K562 (cell line): Measurements from ENCODE around the gene SLFNL1. TPM values are rescaled to one million over a fixed set of nuclear protein-coding genes. Genes with fewer than 3 reads are reported as not detected.

Source experiments
- ELK3 ChIP-seq: fragments of 450-650 bp; formaldehyde crosslinking; IDR thresholded peaks from 2 replicates; pipeline ENCODE4 v1.4.0; 2020; ENCODE audit warnings: mild to moderate bottlenecking
- HDAC1 ChIP-seq, 2 experiments: fragments of 450-650 bp; IDR thresholded peaks; 2 replicates each; pipeline ENCODE4 v1.6.1; 2016 to 2017; ENCODE audit warnings: inconsistent platforms in 1 of 2, mild to moderate bottlenecking in 1 of 2, moderate library complexity in 1 of 2
- HDGF ChIP-seq: fragments of 450-650 bp; IDR thresholded peaks from 2 replicates; pipeline ENCODE4 v1.6.1; 2016
- KAT2B ChIP-seq: IDR thresholded peaks from one replicate; pipeline ENCODE4 v1.6.1; 2012; ENCODE audit warnings: low read depth, mild to moderate bottlenecking, control low read depth, inconsistent platforms, low read length, moderate library complexity
- KDM4B ChIP-seq, 2 experiments: fragments of 450-650 bp in 1 of 2; sonication (generic) in 1 of 2; IDR thresholded peaks; 2 replicates each; pipeline ENCODE4 v1.6.1; 2016 to 2017; ENCODE audit warnings: borderline replicate concordance in 2 of 2, antibody characterized with exemption in 1 of 2, low read depth in 1 of 2, mild to moderate bottlenecking in 1 of 2
- L3MBTL2 ChIP-seq: fragments of 450-650 bp; IDR thresholded peaks from 2 replicates; pipeline ENCODE4 v1.6.1; 2016; ENCODE audit warnings: mild to moderate bottlenecking, moderate library complexity
- MBD2 ChIP-seq: sonication (generic); IDR thresholded peaks from 2 replicates; pipeline ENCODE4 v1.6.1; 2016; ENCODE audit warnings: low read depth, borderline replicate concordance
- POLR2H ChIP-seq: IDR thresholded peaks from 2 replicates; pipeline ENCODE4 v1.6.1; 2016; ENCODE audit warnings: missing genetic modification characterization, low read depth, mild to moderate bottlenecking, control low read depth, missing compliant biosample characterization, moderate library complexity
- SIN3A ChIP-seq, 2 experiments: fragments of 150-350 bp in 1 of 2; IDR thresholded peaks; 2 replicates each; pipeline ENCODE4 v1.6.1; 2011 to 2016; ENCODE audit warnings: borderline replicate concordance in 2 of 2, low read depth in 2 of 2, low read length in 2 of 2, mild to moderate bottlenecking in 2 of 2, moderate library complexity in 2 of 2; ENCODE audit not compliant: control insufficient read depth in 1 of 2
- SREBF1 ChIP-seq: fragments of 150-350 bp; IDR thresholded peaks from 2 replicates; pipeline ENCODE4 v1.6.1; 2014; ENCODE audit warnings: antibody characterized with exemption, low read depth, low read length, borderline replicate concordance
- TAF1 ChIP-seq: IDR thresholded peaks from 2 replicates; pipeline ENCODE4 v1.6.1; 2011; ENCODE audit warnings: mild to moderate bottlenecking, low read length, moderate library complexity; ENCODE audit not compliant: insufficient read depth, control insufficient read depth, severe bottlenecking; ENCODE audit errors: extremely low read depth
- TEAD1 ChIP-seq, 2 experiments: fragments of 450-650 bp in 1 of 2; sonication (generic) in 1 of 2; formaldehyde crosslinking; IDR thresholded peaks; 2 replicates each; pipeline versions ENCODE4 v1.4.0 to v1.8.0; 2020 to 2022; ENCODE audit warnings: mild to moderate bottlenecking in 2 of 2, missing genetic modification reagents in 1 of 2
- ZBTB40 ChIP-seq, 2 experiments: fragments of 450-650 bp in 1 of 2; sonication (generic) in 1 of 2; formaldehyde crosslinking in 1 of 2; IDR thresholded peaks; 2 replicates each; pipeline versions ENCODE4 v1.7.1 to v1.9.0; 2016 to 2022; ENCODE audit warnings: inconsistent platforms in 1 of 2, mild to moderate bottlenecking in 1 of 2, missing genetic modification reagents in 1 of 2
- ZNF699 ChIP-seq: fragments of 250-450 bp; sonication (Bioruptor Pico); IDR thresholded peaks from 2 replicates; pipeline ENCODE4 v1.8.0; 2021; ENCODE audit warnings: mild to moderate bottlenecking, moderate library complexity; ENCODE audit not compliant: insufficient replicate concordance
- polyA plus RNA-seq, 8 experiments: library from polyadenylated mRNA; depleted of rRNA in 4 of 8; stranded (reverse) in 5 of 8; unstranded in 3 of 8; fragments of >200 nt; fragmentation: Nextera tagmentation in 2 of 8; fragmentation: Illumina TruSeq in 1 of 8; extraction: Ambion mirVana in 2 of 8; extraction: Trizol in 1 of 8; gene quantifications; 2 replicates each; pipeline versions ENCODE4 v1.2.1 to v1.2.3, GENCODE V29; 2011 to 2014; ENCODE audit warnings: inconsistent platforms in 1 of 8, missing spikeins in 1 of 8
- total RNA-seq, 7 experiments: library from RNA; depleted of rRNA in 6 of 7; stranded (reverse); fragments of >200 nt in 6 of 7; fragmentation: Illumina TruSeq in 2 of 7; extraction: Trizol in 2 of 7; gene quantifications; 2 replicates each; pipeline versions ENCODE4 v1.2.1 to v1.2.3, GENCODE V29; 2011 to 2021; ENCODE audit warnings: low replicate concordance in 1 of 7

Gene SLFNL1
- total and polyA plus RNA-seq, 9 of the 15 experiments (the other 6 are each of a cell fraction or from before 2014, with no cell fraction given): 0.05 to 0.14 (median 0.06) TPM; not detected in 5

- TF ChIP-seq TEAD1 (CRISPR knock-in tag; IDR thresholded peaks at IDR 0.05): peak in 1 of 2 experiments; percentile 14; a peak in 1 of 4 replicates
- peak; percentile 48; the same call in 1 of the 2 replicates for TF ChIP-seq POLR2H (tag)
- TF ChIP-seq ELK3: no peak
- peak; percentile 71 for TF ChIP-seq ZBTB40 (IDR thresholded peaks at IDR 0.05)
- TF ChIP-seq ZBTB40 (CRISPR knock-in tag; IDR thresholded peaks at IDR 0.05): no peak
- TF ChIP-seq HDAC1 (IDR thresholded peaks at IDR 0.05): peak in 1 of 2 experiments; percentile 69; a peak in 2 of 4 replicates
- peak; percentile 91 for TF ChIP-seq MBD2
- TF ChIP-seq KAT2B: no peak
- TF ChIP-seq KDM4B (IDR thresholded peaks at IDR 0.05; ENCODE audit: borderline replicate concordance in 2 of 2, low read depth in 1 of 2): peak in 1 of 2 experiments; percentile 36; a peak in 1 of 4 replicates
- TF ChIP-seq HDGF: no peak
- peak; percentile 97 for TF ChIP-seq L3MBTL2
- TF ChIP-seq SREBF1: 0 out of 2 replicates have a peak, but pooled peaks have one; percentile 26
- TF ChIP-seq ZNF699: no peak
- peak; percentile 80 for TF ChIP-seq TAF1
- TF ChIP-seq SIN3A (IDR thresholded peaks at IDR 0.05; ENCODE audit: borderline replicate concordance in 2 of 2, control insufficient read depth in 1 of 2, low read depth in 2 of 2, low read length in 2 of 2): peak in 1 of 2 experiments; percentile 77; a peak in 2 of 4 replicates
Measured at GRCh38 chr1:40979241-40980067, 42.1 kb downstream of the SLFNL1 start, which contains the start of gene CTPS1 (continued).
